ENCODE data around the gene PPHLN1.
A peak's percentile ranks its signal among the peaks of the same experiment; 100 is the strongest.

Gene PPHLN1

DNA sequence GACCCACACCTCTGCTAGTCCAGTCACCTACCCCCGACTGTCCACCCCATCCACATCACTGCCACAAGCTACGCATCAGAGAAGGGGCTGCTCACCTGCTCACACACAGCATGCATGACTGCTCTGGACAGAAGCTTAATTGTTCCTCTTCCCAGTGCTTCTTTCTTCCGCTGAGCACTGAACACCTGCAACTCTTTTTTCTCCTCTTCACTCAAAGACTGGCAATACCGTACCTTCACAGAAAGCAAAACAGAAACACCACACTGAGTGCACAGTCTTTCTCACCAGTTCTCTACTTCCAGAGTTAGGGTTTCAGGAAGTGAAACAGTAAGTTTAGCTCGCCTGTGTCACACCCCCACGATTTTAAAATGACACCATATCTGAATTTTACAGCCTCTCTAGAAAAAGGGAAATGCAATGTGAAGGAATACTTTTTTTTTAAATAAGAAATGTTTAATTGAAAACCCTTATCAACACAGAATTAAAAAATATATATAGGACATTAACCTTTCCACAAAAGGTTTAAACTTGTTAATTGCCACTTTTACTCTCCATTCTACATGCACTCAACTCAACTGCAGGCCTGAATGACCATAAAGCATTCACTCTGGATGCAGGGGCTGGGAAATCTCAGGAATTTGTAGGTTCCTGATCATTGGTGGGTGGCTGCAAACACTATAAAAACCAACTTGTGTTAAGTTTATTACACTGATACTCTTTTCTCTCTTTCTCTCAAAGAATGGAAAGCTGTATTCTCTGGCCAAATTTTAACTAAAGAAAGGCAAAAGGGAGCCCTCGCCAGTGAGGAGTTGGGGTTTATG is 143.6 kb downstream of the PPHLN1 start:
- Histone ChIP-seq H2BK5ac (ENCODE audit: low read length) (no peak overlapping the region), H3K4ac (ENCODE audit: low read depth, low read length) (no peak overlapping the region), H3K9ac (ENCODE audit: low read length) (no peak overlapping the region), H3K36me3 (ENCODE audit: control insufficient read depth, insufficient read depth, low read length) (peaks cover 6% of the 10 kb centered on the region), H3K27me3 (ENCODE audit: insufficient read depth, low read length, poor library complexity) (no peaks in the 10 kb centered on the region), H3K56ac (ENCODE audit: low read length) (no peak overlapping the region), H2BK120ac (ENCODE audit: low read depth, low read length) (no peak overlapping the region), H3K4me2 (ENCODE audit: low read length) (no peak overlapping the region), H2BK15ac (replicated peaks; ENCODE audit: low read depth) (no peak overlapping the region), H3K79me2 (ENCODE audit: control insufficient read depth, insufficient read depth, low read length) (peaks cover 1% of the 10 kb centered on the region), H3K27ac (ENCODE audit: low read depth, low read length) (no peak overlapping the region), H3K18ac (ENCODE audit: low read length) (no peak overlapping the region), H3K4me1 (ENCODE audit: control insufficient read depth, low read depth, low read length) (peaks cover 9% of the 10 kb centered on the region), H4K8ac (ENCODE audit: low read depth, low read length) (no peak overlapping the region), H2AK5ac (ENCODE audit: low read length) (no peak overlapping the region), H3K79me1 (ENCODE audit: low read length) (no peaks in the 10 kb centered on the region), H3K23ac (ENCODE audit: low read length) (no peak overlapping the region), H3K4me3 (ENCODE audit: low read length) (no peak overlapping the region), H4K5ac (ENCODE audit: low read length) (no peak overlapping the region)
- WGBS (ENCODE audit: extremely low coverage, insufficient coverage, low lambda C conversion rate) = no CpG with 5 or more reads among the region's 7 CpGs
- no peak for DNase-seq

DNA sequence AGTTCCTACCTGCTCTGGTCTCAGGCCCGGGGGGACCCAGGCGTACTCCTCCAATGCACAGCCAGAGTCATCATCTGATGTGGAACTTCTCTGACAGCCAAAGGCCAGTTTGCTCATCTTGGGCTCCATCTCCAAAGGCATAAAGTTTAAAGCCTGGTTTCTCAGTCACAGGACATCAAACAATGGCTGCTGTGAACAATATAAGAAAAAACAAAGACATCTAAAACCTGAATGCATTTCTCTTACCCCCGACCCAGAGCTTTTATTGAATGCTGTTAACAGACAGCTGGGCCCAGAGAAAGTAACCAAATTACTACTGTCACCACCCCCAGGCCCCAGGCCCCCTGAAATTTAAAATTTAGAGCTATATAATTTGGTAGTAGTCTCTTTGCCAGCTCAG is 146.4 kb downstream of the PPHLN1 start:
- Histone ChIP-seq H3K4ac (ENCODE audit: low read depth, low read length) (peak overlapping the region; percentile 71), H3K79me2 (ENCODE audit: control insufficient read depth, insufficient read depth, low read length) (peaks cover 5% of the 10 kb centered on the region), H3K79me1 (ENCODE audit: low read length) (peaks cover 3% of the 10 kb centered on the region), H3K18ac (ENCODE audit: low read length) (peak overlapping the region; percentile 84), H3K23ac (ENCODE audit: low read length) (no peak overlapping the region), H3K27ac (ENCODE audit: low read depth, low read length) (no peak overlapping the region), H2AK5ac (ENCODE audit: low read length) (no peak overlapping the region), H3K27me3 (ENCODE audit: insufficient read depth, low read length, poor library complexity) (no peaks in the 10 kb centered on the region), H3K4me3 (ENCODE audit: low read length) (no peak overlapping the region), H3K4me2 (ENCODE audit: low read length) (no peak overlapping the region), H4K5ac (ENCODE audit: low read length) (no peak overlapping the region), H3K9ac (ENCODE audit: low read length) (no peak overlapping the region), H3K4me1 (ENCODE audit: control insufficient read depth, low read depth, low read length) (peaks cover 9% of the 10 kb centered on the region), H3K36me3 (ENCODE audit: control insufficient read depth, insufficient read depth, low read length) (peaks cover 3% of the 10 kb centered on the region), H4K8ac (ENCODE audit: low read depth, low read length) (no peak overlapping the region), H3K56ac (ENCODE audit: low read length) (no peak overlapping the region), H2BK15ac (replicated peaks; ENCODE audit: low read depth) (no peak overlapping the region), H2BK5ac (ENCODE audit: low read length) (no peak overlapping the region), H2BK120ac (ENCODE audit: low read depth, low read length) (no peak overlapping the region)
- no CpG with 5 or more reads among the region's 3 CpGs for WGBS (ENCODE audit: extremely low coverage, insufficient coverage, low lambda C conversion rate)
- no peak for DNase-seq

DNA sequence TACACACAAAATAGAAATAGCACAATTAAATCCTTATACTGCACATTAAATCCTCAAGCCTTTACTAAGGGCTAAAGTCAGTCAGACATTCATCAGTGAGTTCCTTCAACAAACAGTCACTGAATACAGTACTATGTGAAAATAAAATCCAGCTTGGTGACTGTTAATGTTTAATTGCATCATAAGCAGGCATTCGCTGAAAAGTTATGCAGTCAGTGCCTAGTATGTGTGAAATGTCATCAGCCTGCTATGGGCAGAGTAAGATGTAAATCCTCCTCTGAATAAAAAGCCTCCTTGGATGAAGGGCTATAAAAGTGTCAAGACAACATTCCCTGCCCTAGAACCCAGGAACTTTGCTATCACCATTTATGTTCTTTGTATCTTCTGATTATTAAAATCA is 147.2 kb downstream of the PPHLN1 start:
- Histone ChIP-seq H4K8ac (ENCODE audit: low read depth, low read length) (no peak overlapping the region), H3K56ac (ENCODE audit: low read length) (no peak overlapping the region), H2BK5ac (ENCODE audit: low read length) (no peak overlapping the region), H2AK5ac (ENCODE audit: low read length) (no peak overlapping the region), H3K79me2 (ENCODE audit: control insufficient read depth, insufficient read depth, low read length) (peaks cover 5% of the 10 kb centered on the region), H3K4me3 (ENCODE audit: low read length) (no peak overlapping the region), H3K18ac (ENCODE audit: low read length) (no peak overlapping the region), H2BK15ac (replicated peaks; ENCODE audit: low read depth) (no peak overlapping the region), H3K36me3 (ENCODE audit: control insufficient read depth, insufficient read depth, low read length) (peaks cover 3% of the 10 kb centered on the region), H4K5ac (ENCODE audit: low read length) (no peak overlapping the region), H3K79me1 (ENCODE audit: low read length) (peaks cover 3% of the 10 kb centered on the region), H3K4me2 (ENCODE audit: low read length) (no peak overlapping the region), H3K4me1 (ENCODE audit: control insufficient read depth, low read depth, low read length) (peaks cover 9% of the 10 kb centered on the region), H3K9ac (ENCODE audit: low read length) (no peak overlapping the region), H3K27ac (ENCODE audit: low read depth, low read length) (no peak overlapping the region), H2BK120ac (ENCODE audit: low read depth, low read length) (no peak overlapping the region), H3K4ac (ENCODE audit: low read depth, low read length) (no peak overlapping the region), H3K27me3 (ENCODE audit: insufficient read depth, low read length, poor library complexity) (no peaks in the 10 kb centered on the region), H3K23ac (ENCODE audit: low read length) (no peak overlapping the region)
- DNase-seq = no peak
- WGBS (ENCODE audit: extremely low coverage, insufficient coverage, low lambda C conversion rate) = no CpG with 5 or more reads among the region's 1 CpG

DNA sequence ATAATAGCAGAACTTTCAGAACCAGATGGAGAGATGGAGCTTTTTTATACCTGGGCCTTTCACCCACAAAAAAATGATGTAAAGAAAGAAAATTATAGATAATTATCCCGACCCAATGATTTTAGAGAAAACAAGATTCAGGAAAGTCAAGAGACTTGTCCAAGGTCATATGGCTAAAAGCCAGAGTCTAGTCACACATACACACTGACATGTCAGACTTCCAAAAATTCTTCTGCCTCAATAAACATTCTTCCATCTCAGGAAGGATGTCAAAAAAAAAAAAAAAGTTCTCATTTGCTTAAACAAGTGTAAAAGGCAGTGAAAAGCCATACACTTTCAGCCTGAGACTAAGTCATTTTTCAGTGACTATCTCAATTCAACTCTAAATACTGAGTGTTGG is 147.6 kb downstream of the PPHLN1 start:
- H3K9ac ChIP-seq (ENCODE audit: low read length) = no peak overlapping the region
- H2BK5ac ChIP-seq (ENCODE audit: low read length) = no peak overlapping the region
- H4K5ac ChIP-seq (ENCODE audit: low read length) = no peak overlapping the region
- H3K27me3 ChIP-seq (ENCODE audit: insufficient read depth, low read length, poor library complexity) = no peaks in the 10 kb centered on the region
- H4K8ac ChIP-seq (ENCODE audit: low read depth, low read length) = no peak overlapping the region
- no peak overlapping the region for H3K18ac ChIP-seq (ENCODE audit: low read length)
- H3K79me2 ChIP-seq (ENCODE audit: control insufficient read depth, insufficient read depth, low read length) = peaks cover 5% of the 10 kb centered on the region
- no peak overlapping the region for H3K56ac ChIP-seq (ENCODE audit: low read length)
- H2BK120ac ChIP-seq (ENCODE audit: low read depth, low read length) = no peak overlapping the region
- H3K4me2 ChIP-seq (ENCODE audit: low read length) = no peak overlapping the region
- peaks cover 9% of the 10 kb centered on the region for H3K4me1 ChIP-seq (ENCODE audit: control insufficient read depth, low read depth, low read length)
- peaks cover 4% of the 10 kb centered on the region for H3K79me1 ChIP-seq (ENCODE audit: low read length)
- no peak overlapping the region for H2BK15ac ChIP-seq (replicated peaks; ENCODE audit: low read depth)
- DNase-seq = no peak
- no CpG with 5 or more reads among the region's 1 CpG for WGBS (ENCODE audit: extremely low coverage, insufficient coverage, low lambda C conversion rate)
- H3K4me3 ChIP-seq (ENCODE audit: low read length) = no peak overlapping the region
- peaks cover 1% of the 10 kb centered on the region for H3K36me3 ChIP-seq (ENCODE audit: control insufficient read depth, insufficient read depth, low read length)
- H2AK5ac ChIP-seq (ENCODE audit: low read length) = no peak overlapping the region
- no peak overlapping the region for H3K27ac ChIP-seq (ENCODE audit: low read depth, low read length)
- H3K4ac ChIP-seq (ENCODE audit: low read depth, low read length) = no peak overlapping the region
- H3K23ac ChIP-seq (ENCODE audit: low read length) = no peak overlapping the region

DNA sequence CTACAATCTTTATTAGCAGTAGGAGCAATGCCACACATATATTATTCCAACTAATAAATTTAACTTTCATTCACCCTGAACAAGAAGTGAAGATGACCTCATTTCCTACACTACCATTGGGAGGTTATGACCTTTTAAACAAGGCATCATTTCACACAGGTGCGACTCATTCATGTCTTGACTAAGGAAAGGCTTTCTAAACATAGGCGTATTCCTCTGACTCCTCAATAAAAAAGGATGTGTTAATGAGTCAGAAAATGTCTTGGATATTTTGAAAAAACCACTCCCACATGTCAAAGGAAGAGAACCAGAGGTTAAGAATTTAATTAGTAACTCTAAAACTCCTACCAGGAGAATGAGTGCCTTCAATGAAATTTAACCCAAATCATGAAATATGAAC is 148.4 kb downstream of the PPHLN1 start:
- H2BK120ac ChIP-seq (ENCODE audit: low read depth, low read length) = no peak overlapping the region
- H3K4ac ChIP-seq (ENCODE audit: low read depth, low read length) = no peak overlapping the region
- H4K8ac ChIP-seq (ENCODE audit: low read depth, low read length) = no peak overlapping the region
- H3K4me2 ChIP-seq (ENCODE audit: low read length) = no peak overlapping the region
- H3K4me3 ChIP-seq (ENCODE audit: low read length) = no peak overlapping the region
- no CpG with 5 or more reads among the region's 2 CpGs for WGBS (ENCODE audit: extremely low coverage, insufficient coverage, low lambda C conversion rate)
- H3K18ac ChIP-seq (ENCODE audit: low read length) = no peak overlapping the region
- peaks cover 8% of the 10 kb centered on the region for H3K79me2 ChIP-seq (ENCODE audit: control insufficient read depth, insufficient read depth, low read length)
- no peak overlapping the region for H3K56ac ChIP-seq (ENCODE audit: low read length)
- no peak overlapping the region for H2BK5ac ChIP-seq (ENCODE audit: low read length)
- no peak overlapping the region for H2AK5ac ChIP-seq (ENCODE audit: low read length)
- no peak overlapping the region for H2BK15ac ChIP-seq (replicated peaks; ENCODE audit: low read depth)
- no peaks in the 10 kb centered on the region for H3K36me3 ChIP-seq (ENCODE audit: control insufficient read depth, insufficient read depth, low read length)
- DNase-seq = no peak
- H4K5ac ChIP-seq (ENCODE audit: low read length) = no peak overlapping the region
- H3K9ac ChIP-seq (ENCODE audit: low read length) = no peak overlapping the region
- peaks cover 8% of the 10 kb centered on the region for H3K79me1 ChIP-seq (ENCODE audit: low read length)
- no peaks in the 10 kb centered on the region for H3K27me3 ChIP-seq (ENCODE audit: insufficient read depth, low read length, poor library complexity)
- H3K23ac ChIP-seq (ENCODE audit: low read length) = no peak overlapping the region
- H3K4me1 ChIP-seq (ENCODE audit: control insufficient read depth, low read depth, low read length) = peaks cover 9% of the 10 kb centered on the region
- H3K27ac ChIP-seq (ENCODE audit: low read depth, low read length) = no peak overlapping the region

DNA sequence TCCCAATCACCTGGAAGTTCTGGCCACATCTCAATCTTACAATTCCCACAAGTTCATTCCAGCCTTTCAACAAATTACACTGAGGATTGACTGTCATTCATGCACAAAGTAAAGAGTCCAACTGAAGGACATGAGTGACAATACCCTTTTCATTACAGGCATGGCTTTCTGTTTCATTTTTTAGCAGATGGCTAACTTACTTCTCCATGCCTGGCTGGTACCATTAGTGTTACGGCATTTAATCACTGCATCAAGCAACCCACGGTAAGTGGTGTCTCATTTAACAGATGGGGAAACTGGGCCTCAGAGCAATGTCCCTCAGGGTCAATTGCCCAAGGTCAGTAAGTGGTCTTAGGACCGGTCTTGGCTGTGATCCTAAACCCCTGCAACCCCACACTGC is 149.1 kb downstream of the PPHLN1 start:
- no peak overlapping the region for H3K9ac ChIP-seq (ENCODE audit: low read length)
- no CpG with 5 or more reads among the region's 3 CpGs for WGBS (ENCODE audit: extremely low coverage, insufficient coverage, low lambda C conversion rate)
- H3K4me2 ChIP-seq (ENCODE audit: low read length) = no peak overlapping the region
- no peak overlapping the region for H4K5ac ChIP-seq (ENCODE audit: low read length)
- H3K27ac ChIP-seq (ENCODE audit: low read depth, low read length) = no peak overlapping the region
- H3K79me2 ChIP-seq (ENCODE audit: control insufficient read depth, insufficient read depth, low read length) = peaks cover 8% of the 10 kb centered on the region
- H3K4me3 ChIP-seq (ENCODE audit: low read length) = no peak overlapping the region
- no peak overlapping the region for H3K18ac ChIP-seq (ENCODE audit: low read length)
- peaks cover 8% of the 10 kb centered on the region for H3K79me1 ChIP-seq (ENCODE audit: low read length)
- DNase-seq = no peak
- H3K23ac ChIP-seq (ENCODE audit: low read length) = no peak overlapping the region
- peaks cover 7% of the 10 kb centered on the region for H3K4me1 ChIP-seq (ENCODE audit: control insufficient read depth, low read depth, low read length)
- no peak overlapping the region for H2BK15ac ChIP-seq (replicated peaks; ENCODE audit: low read depth)
- no peak overlapping the region for H3K4ac ChIP-seq (ENCODE audit: low read depth, low read length)
- no peak overlapping the region for H2BK5ac ChIP-seq (ENCODE audit: low read length)
- H2BK120ac ChIP-seq (ENCODE audit: low read depth, low read length) = no peak overlapping the region
- no peak overlapping the region for H3K56ac ChIP-seq (ENCODE audit: low read length)
- H3K27me3 ChIP-seq (ENCODE audit: insufficient read depth, low read length, poor library complexity) = no peaks in the 10 kb centered on the region
- no peak overlapping the region for H4K8ac ChIP-seq (ENCODE audit: low read depth, low read length)
- H3K36me3 ChIP-seq (ENCODE audit: control insufficient read depth, insufficient read depth, low read length) = no peaks in the 10 kb centered on the region
- H2AK5ac ChIP-seq (ENCODE audit: low read length) = no peak overlapping the region

Measured in mesendoderm (in vitro differentiated cells).